ENCODE measurements around the gene GPBAR1.

GRCh38 chr2:218260166-218260565 lies 649 bp upstream of the GPBAR1 start:
- TF ChIP-seq CTCF (IDR thresholded peaks at IDR 0.05; ENCODE audit: insufficient read depth, low read length) (no peak), POLR2AphosphoS5 (IDR thresholded peaks at IDR 0.05; ENCODE audit: low read depth) (no peak), REST (IDR thresholded peaks at IDR 0.05; ENCODE audit: insufficient replicate concordance, low read depth) (no peak), GABPA (IDR thresholded peaks at IDR 0.05; ENCODE audit: low read depth) (no peak)

Data from HL-60 (cell line).